Uterus (tissue), 2 donors: Measurements from ENCODE around the gene BCL11B.

ENCODE experiments used
- POLR2A ChIP-seq, 2 donors: fragments of 450-650 bp; IDR thresholded peaks; one replicate each; pipeline ENCODE4 v1.6.1; 2016; ENCODE audit warnings: antibody characterized with exemption in 2 of 2, mild to moderate bottlenecking in 1 of 2, moderate library complexity in 1 of 2
- TF ChIP-seq, protein P1 (sequence below), 4 experiments: fragments of 200-600 bp in 2 of 4; fragments of 450-650 bp in 2 of 4; sonication (generic) in 2 of 4; IDR thresholded peaks; one replicate each; pipeline ENCODE4 v1.5.1; 2016 to 2019; ENCODE audit warnings: antibody characterized with exemption in 4 of 4, mild to moderate bottlenecking in 2 of 4, moderate library complexity in 1 of 4

DNA sequence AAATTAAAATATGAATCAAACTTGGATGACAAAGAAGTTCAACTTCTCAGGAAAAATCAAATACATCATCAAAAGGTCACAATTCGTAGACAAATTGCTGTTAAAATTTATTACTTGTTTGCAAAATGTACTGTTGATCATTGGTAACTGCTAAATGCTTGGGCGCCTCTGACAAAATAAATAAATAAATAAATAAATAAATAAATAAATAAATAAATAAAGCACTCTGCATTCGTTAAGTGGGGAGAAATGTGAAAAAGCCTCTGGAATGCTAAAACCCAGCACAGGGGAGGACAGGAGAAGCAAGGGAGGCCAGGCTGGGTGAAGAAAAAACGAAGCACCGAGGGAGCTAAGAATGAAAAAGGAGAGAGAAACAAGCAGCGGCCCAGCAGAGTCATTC lies 115.2 kb downstream of the BCL11B start:
- TF ChIP-seq POLR2A (IDR thresholded peaks at IDR 0.05) = no peak
- TF ChIP-seq, protein P1, sequence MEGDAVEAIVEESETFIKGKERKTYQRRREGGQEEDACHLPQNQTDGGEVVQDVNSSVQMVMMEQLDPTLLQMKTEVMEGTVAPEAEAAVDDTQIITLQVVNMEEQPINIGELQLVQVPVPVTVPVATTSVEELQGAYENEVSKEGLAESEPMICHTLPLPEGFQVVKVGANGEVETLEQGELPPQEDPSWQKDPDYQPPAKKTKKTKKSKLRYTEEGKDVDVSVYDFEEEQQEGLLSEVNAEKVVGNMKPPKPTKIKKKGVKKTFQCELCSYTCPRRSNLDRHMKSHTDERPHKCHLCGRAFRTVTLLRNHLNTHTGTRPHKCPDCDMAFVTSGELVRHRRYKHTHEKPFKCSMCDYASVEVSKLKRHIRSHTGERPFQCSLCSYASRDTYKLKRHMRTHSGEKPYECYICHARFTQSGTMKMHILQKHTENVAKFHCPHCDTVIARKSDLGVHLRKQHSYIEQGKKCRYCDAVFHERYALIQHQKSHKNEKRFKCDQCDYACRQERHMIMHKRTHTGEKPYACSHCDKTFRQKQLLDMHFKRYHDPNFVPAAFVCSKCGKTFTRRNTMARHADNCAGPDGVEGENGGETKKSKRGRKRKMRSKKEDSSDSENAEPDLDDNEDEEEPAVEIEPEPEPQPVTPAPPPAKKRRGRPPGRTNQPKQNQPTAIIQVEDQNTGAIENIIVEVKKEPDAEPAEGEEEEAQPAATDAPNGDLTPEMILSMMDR (IDR thresholded peaks at IDR 0.05) = no peak
